Measurements from ENCODE around the gene ZNF561.
"Not testable (repeated sequence)": the region's sequence is repeated elsewhere in the genome, so short reads cannot be mapped to it uniquely, and the experiment has no call there.

- not testable (repeated sequence) for TF ChIP-seq CTCF, POLR2AphosphoS5 (IDR thresholded peaks at IDR 0.05)
These were observed 38.8 kb downstream of the ZNF561 start for GRCh38 chr19:9582081-9582725.

Measured in gastroesophageal sphincter (tissue), 3 donors.